Activated T-cell treated with anti-CD3 and anti-CD28 coated beads for 24 hours (primary cell): ENCODE data around the gene RNF141.

ENCODE experiments used
- DNase-seq: peaks from one replicate; pipeline ENCODE4 v3.0.0-alpha.2; 2020; ENCODE audit warnings: low read depth

Gene RNF141

GRCh38 chr11:10497371-10498021, 43.5 kb downstream of the RNF141 start:
- DNase-seq = no peak

- DNase-seq = no peak
Observed at GRCh38 chr11:10496296-10496936, 44.6 kb downstream of the RNF141 start.

- no peak for DNase-seq
Observed at GRCh38 chr11:10495464-10495786, 45.6 kb downstream of the RNF141 start.

- no peak for DNase-seq
Observed at GRCh38 chr11:10494636-10495463, 46.1 kb downstream of the RNF141 start.

DNA sequence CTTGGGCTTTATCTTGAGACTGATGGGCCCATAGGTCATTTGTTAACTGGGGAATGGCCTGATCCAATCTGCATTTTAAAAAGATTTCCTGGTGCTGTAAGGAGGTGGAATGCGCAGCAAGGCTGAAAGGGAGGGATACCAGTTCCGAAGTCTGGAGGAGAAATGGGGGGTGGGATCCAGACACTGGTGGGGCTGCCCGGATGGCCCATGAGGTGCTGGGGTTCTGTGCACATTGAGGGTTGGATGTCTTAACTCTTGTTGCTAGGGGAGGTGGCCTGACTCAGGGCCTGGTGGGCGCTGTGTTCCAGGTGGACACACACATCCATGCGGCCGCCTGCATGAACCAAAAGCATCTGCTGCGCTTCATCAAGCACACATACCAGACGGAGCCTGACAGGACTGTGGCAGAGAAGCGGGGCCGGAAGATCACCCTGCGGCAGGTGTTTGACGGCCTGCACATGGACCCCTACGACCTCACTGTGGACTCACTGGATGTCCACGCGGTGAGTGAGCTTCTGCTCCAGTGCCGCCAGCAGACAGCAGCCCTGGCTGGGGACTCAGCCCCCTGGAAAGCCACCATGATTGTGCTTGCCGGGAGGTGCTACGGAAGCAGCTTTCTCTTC, 47.8 kb downstream of the RNF141 start:
- no peak for DNase-seq

DNA sequence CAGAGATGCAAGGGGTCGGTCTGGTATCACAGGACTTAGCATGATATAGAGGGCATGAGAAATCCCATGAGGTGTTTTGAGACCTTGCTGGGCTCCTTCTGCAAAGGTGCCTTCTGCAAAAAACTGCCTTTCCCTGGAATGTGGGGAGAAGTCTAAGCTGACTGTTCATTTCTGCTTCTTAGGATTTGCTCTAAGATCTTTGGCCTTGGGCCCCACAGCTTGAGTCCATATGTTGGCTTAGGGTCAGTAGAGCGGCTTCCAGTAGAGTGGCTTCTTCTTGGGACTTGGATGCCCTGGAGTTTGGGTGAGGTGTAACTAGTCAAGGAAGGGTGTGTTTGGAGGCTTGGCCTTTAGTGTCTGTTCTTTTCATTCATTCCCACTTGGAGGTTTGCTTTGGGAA, 48.9 kb downstream of the RNF141 start:
- no peak for DNase-seq

- no peak for DNase-seq
Observed at GRCh38 chr11:10490398-10491241, 50.4 kb downstream of the RNF141 start.

DNA sequence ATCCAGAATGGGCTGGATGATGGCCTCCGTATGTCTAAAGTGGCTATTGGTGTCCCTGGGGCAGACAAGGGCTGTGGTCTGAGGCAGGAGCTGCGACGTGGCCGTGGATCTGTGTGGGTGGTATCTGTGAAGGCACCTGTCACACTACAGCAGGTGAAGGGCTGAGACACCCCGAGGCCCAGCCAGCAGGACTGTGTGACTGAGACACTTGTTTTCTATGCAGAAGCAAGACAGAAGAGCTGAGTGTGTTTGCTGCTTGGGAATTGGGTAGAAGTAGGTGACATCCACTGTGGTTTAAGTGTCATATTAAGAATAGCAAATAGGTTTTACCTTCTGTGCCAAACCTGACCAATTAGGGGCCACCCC, 51.0 kb downstream of the RNF141 start:
- no peak for DNase-seq

DNA sequence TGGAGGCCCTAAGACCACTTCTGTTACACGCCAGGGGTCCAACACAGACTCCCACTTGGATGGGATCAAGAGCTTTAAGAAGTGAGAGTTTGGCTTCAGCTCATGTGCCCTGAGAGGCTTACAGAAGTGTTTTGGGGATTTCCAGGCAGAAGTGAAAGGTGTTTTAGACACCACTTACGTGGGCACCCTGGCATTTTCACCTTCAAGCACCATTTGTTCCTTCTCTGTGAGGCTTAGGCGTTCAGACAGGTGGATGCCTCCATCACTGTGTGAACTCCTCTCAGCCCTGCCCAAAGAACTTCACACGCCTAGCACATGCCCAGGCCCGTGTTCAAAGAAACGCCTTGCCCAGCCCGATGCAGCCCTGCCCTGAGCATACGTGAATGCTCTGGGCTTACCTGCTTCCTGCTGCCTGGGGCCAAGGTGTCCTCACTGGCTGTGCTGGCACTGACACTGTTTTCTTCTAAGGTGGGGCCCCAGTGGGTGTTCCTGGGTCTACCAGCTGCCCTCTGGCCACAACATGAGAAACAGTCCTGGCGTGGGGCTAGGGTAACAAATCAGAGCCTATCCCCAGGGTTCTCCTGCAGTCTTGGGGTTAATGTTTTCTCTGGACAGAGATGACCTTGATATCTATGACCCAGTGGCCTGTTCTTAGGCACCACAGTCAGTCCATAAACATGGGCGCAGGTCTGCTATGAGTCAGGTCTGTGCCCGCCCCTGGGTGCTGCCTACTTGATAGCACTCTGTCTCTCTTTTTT, 51.9 kb downstream of the RNF141 start:
- no peak for DNase-seq

DNA sequence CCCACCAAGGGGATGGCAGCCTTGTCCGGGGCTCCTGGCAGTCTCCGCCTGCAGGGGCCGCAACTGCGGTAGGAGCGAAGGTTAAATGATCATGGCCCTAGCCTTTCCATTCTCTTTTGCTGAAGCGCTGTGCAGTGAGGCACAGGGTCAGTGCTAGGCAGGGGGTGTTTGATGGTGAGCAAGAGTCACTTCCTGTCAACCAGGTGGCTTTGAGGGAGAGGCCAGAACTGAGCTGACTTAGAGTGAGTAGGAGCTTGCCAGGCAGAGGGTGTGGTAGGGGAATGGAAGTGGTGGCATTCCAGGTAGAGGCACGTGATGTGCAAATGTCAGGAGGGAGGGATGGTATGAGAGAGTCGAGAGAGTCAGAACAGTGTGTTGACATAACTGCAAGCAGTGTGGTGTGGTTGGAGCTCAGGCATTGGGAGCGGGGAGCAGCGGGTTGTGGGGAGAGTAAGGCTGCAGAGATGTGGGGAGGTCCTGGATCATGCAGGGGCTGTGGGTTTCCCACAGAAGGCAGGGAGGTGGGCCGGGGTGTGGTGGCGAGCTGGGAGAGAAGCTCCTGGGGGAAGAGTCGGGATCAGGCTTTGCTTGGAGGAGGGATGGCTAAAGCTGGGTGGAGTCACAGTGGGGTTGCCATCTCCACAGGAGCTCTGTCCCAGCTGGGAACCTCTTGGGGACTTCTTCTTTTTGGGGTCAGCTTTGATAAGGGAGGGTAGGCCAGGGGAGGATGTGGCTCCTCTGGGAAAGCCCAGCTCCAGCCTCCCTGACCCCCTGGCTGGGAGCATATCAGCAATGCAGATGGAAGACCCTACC, 52.7 kb downstream of the RNF141 start:
- no peak for DNase-seq

DNA sequence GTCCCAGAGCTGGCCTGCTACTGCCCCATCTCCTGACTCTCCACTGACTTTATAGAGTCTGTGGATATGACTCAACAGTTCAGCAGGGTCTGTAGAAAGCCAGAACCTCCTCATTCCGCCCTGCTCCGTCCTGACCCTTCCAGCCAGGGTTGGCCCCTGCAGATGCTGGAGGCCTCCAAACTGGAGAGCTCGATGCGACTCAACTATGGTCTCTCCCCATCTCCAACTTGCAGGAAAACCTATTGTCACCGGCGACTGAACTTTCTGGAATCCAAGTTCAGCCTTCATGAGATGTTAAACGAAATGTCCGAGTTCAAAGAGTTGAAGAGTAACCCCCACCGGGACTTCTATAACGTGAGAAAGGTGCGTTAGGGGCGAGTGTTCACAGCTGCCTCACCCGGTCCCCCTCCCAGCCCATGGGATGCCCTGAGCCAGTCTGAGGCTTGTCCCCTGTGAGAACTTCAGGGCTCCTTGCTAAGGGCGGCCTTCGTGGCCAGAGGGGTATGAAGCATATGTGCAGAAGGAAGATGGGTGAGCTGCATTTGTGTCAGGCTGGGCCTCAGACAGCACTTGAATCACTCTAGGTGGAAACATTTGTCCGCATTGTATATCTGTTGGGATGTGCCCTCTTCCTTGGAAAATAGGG, 53.9 kb downstream of the RNF141 start:
- no peak for DNase-seq

DNA sequence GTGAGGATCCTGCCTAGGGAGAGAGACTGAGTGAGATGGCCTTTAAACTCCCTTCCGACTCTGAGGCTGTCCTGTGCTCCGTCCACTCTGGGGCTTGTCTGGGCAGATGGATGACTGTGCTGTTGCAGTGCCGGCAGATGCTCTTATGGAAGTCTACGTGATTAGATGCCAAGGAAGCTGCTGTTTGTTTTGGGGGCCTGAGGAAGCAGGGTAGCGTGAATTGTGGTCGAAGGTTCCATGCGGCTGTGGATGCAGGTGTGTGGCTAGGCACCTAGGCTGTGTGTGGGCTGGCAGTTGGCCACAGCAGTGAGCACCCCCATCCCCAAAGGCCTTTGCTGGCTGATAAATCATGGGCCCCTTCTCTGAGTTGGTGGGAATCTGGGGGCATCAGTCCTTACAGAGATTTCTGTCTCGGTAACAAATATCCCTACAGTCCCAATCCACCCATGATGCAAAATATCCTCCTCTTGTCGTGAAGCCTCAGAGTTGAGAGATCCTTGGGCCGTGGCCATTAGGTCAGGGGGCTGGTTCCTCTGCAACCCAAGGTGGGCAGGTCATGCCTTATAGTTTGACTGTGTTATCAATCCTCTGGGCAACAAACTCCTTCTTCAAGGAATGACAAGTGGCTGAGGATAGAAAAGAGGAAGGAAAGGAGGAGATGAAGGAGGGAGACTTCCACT, 54.7 kb downstream of the RNF141 start:
- DNase-seq = no peak

- no peak for DNase-seq
Observed at GRCh38 chr11:10485646-10486045, 55.3 kb downstream of the RNF141 start.

GRCh38 chr11:10484461-10485180, 56.4 kb downstream of the RNF141 start:
- DNase-seq = no peak

GRCh38 chr11:10483584-10483983, 57.4 kb downstream of the RNF141 start:
- DNase-seq = no peak

GRCh38 chr11:10483174-10483573, 57.8 kb downstream of the RNF141 start:
- DNase-seq = no peak

GRCh38 chr11:10481560-10482349, 59.2 kb downstream of the RNF141 start:
- no peak for DNase-seq

DNA sequence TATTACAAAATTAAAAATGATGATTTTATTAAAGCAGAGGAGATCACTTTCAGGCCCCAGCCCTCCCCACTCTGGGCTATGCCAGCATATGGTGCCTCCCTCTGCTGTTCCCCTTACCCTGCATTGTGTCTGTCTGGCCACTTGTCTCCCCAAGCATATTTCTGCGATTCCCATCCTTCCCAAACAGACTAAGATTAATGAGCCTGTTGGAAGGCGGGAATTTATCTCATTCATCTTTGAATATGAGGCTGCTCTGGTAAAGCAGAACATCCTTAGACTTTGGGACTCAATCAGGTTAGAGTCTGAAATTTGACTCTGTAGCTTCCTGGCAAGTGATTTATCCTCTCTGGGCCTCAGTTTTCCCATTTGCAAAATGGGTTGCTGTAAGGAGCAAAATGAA, 60.2 kb downstream of the RNF141 start:
- DNase-seq = no peak
